ENCODE data around the gene SPATC1L.

- TF ChIP-seq CTCF (IDR thresholded peaks at IDR 0.05) (no peak), POLR2A (IDR thresholded peaks at IDR 0.05) (no peak)
Observed at GRCh38 chr21:46129846-46130651, 54.2 kb downstream of the SPATC1L start.
